SK-N-SH treated with all-trans-retinoic acid at 6 μM for 48 hours (cell line): ENCODE data around the gene GLP2R.

Experiments
- ARNTL ChIP-seq: fragments of 450-650 bp; formaldehyde crosslinking; IDR thresholded peaks from 2 replicates; pipeline ENCODE4 v1.5.0; 2020; ENCODE audit warnings: low read depth, mild to moderate bottlenecking, moderate library complexity, borderline replicate concordance
- BACH2 ChIP-seq: fragments of 250-450 bp; sonication (Bioruptor Pico); IDR thresholded peaks from 2 replicates; pipeline ENCODE4 v1.9.0; 2021; ENCODE audit warnings: mild to moderate bottlenecking, borderline replicate concordance
- CSDC2 ChIP-seq: fragments of 250-450 bp; sonication (Bioruptor Pico); IDR thresholded peaks from 2 replicates; pipeline ENCODE4 v1.5.0; 2020; ENCODE audit warnings: mild to moderate bottlenecking, moderate library complexity
- ESRRG ChIP-seq: fragments of 250-450 bp; sonication (Bioruptor Pico); IDR thresholded peaks from 2 replicates; pipeline ENCODE4 v1.6.1; 2021; ENCODE audit warnings: mild to moderate bottlenecking
- OSR1 ChIP-seq: fragments of 250-450 bp; sonication (Bioruptor Pico); IDR thresholded peaks from 2 replicates; pipeline ENCODE4 v1.8.0; 2022; ENCODE audit warnings: moderate library complexity, mild to moderate bottlenecking, inconsistent platforms
- PATZ1 ChIP-seq: fragments of 250-450 bp; sonication (Bioruptor Pico); IDR thresholded peaks from 2 replicates; pipeline ENCODE4 v1.8.0; 2020; ENCODE audit warnings: mild to moderate bottlenecking, moderate library complexity, borderline replicate concordance
- ZFP3 ChIP-seq: fragments of 250-450 bp; sonication (Bioruptor Pico); IDR thresholded peaks from 2 replicates; pipeline ENCODE4 v1.5.0; 2020; ENCODE audit warnings: mild to moderate bottlenecking, moderate library complexity
- ZFP30 ChIP-seq: fragments of 450-650 bp; formaldehyde crosslinking; IDR thresholded peaks from 2 replicates; pipeline ENCODE4 v1.5.0; 2022; ENCODE audit warnings: mild to moderate bottlenecking, moderate library complexity
- ZNF8 ChIP-seq: fragments of 450-650 bp; formaldehyde crosslinking; IDR thresholded peaks from 2 replicates; pipeline ENCODE4 v1.5.0; 2020; ENCODE audit warnings: mild to moderate bottlenecking, moderate library complexity

GRCh38 chr17:9813166-9813565 lies 12.6 kb upstream of the GLP2R start:
- no peak for TF ChIP-seq ZFP3
- no peak for TF ChIP-seq CSDC2 (CRISPR knock-in tag)
- no peak for TF ChIP-seq ESRRG
- no peak for TF ChIP-seq PATZ1
- no peak for TF ChIP-seq ZNF8 (CRISPR knock-in tag)
- TF ChIP-seq BACH2 (CRISPR knock-in tag): no peak
- TF ChIP-seq OSR1 (CRISPR knock-in tag): no peak
- no peak for TF ChIP-seq ARNTL (CRISPR knock-in tag)
- TF ChIP-seq ZFP30 (CRISPR knock-in tag): no peak
